NCI-H146 treated with DMSO at 0.1 percent for 48 hours (cell line): ENCODE measurements around the gene PADI6.

ENCODE experiments used
- DNase-seq: peaks from one replicate; lab custom pipeline; 2025; ENCODE audit not compliant: unreplicated experiment; lab: John Stamatoyannopoulos, UW

The PADI6 gene

DNA sequence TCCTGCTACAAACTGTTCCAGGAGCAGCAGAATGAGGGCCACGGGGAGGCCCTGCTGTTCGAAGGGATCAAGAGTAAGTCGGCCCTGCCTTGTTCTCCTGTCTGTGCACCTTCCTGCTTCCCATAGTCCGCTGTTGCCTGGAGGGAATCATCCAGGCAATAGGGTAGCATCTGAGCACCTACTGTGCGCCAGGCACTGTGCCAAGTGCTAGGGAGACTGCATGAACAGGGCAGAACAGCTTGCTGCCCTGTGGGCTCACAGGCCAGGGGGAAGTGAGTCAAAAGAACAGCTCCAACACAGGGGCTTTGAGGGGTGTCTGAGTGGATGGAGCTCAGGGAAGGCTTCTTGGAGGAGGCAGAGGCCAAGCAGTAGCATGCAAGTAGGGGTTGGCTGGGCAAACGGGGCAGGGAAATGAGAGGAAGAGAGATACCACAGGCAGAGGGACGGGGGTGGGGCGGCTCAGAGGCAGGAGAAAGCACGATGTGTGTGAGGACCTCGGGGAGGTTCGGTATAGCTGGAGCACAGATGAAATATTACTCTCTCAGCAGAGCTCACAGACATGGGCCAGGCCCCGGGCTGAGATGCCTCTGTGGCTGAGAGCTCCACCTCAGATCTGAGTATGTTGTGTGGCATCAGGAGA is 15.5 kb upstream of the PADI6 start:
- DNase-seq, result no peak

- DNase-seq, result no peak
Measured at GRCh38 chr1:17358557-17358956, 13.4 kb upstream of the PADI6 start.

- DNase-seq, result no peak
Measured at GRCh38 chr1:17359031-17359430, 13.0 kb upstream of the PADI6 start.

DNA sequence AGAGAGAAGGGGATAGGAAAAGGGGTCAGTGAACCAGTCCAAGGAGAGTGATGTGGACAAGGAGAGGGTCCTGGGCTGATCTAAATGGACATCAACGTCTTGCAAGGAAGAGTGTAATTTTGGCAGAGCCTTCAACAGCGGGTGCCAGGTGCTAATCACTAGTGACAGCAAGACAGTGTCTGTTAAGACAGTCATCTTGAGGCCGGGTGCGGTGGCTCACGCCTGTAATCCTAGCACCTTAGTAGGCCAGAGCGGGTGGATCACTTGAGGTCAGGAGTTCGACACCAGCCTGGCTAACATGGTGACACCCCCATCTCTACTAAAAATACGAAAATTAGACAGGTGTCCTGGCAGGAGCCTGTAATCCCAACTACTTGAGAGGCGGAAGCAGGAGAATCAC is 12.2 kb upstream of the PADI6 start:
- DNase-seq, result no peak

GRCh38 chr1:17360272-17360956 is 11.6 kb upstream of the PADI6 start:
- DNase-seq, result no peak

- DNase-seq, result no peak
Measured at GRCh38 chr1:17361687-17362086, 10.3 kb upstream of the PADI6 start.

DNA sequence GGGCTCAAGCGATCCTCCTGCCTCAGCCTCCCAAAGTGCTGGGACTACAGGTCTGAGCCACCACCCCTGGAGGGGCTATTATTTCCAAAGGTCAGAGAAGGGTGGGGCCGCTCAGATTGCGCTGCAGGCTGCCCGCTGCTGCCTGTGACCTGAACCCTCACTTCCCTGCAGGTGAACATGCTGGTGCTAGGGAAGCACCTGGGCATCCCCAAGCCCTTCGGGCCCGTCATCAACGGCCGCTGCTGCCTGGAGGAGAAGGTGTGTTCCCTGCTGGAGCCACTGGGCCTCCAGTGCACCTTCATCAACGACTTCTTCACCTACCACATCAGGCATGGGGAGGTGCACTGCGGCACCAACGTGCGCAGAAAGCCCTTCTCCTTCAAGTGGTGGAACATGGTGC is 8.6 kb upstream of the PADI6 start:
- no peak for DNase-seq

GRCh38 chr1:17363771-17364170 is 8.2 kb upstream of the PADI6 start:
- no peak for DNase-seq

GRCh38 chr1:17365293-17365692 is 6.7 kb upstream of the PADI6 start:
- no peak for DNase-seq

DNA sequence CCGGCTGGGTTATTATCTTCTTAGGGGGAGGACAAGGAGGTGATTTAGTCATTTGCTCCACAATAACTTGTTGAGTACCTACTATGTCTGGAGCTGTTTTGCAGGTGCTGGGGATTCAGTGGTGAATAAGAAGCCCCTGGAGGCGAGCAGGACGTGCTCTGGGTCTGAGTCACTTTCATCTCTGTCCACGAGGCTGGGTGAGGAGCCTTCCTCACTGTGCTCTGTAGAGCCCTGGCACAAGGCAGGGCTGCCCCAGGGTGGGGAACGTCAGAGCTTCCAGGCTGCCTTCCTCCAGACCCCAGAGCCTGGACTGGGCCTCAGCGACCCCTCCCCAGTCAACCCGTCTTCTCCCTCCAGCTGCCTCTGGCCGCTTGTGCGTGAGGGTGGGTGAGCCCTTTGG is 2.5 kb upstream of the PADI6 start:
- no peak for DNase-seq

DNA sequence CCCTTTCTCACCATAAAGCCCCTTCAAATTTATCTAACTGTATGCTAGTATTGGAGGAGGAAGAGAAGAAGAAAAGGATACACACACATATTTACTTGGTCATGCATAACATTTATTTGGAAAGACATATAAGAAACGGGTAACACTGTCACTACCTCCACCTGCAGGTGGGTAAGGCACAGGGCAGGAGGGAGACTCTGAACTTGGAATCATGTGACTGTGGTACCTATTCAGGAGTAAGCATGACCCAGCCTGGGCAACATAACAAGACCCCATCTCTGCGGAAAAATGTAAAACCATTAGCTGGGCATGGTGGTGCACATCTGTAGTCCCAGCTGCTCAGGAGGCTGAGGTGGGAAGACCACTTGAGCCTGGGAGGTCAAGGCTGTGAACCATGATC is 1.4 kb upstream of the PADI6 start:
- no peak for DNase-seq

DNA sequence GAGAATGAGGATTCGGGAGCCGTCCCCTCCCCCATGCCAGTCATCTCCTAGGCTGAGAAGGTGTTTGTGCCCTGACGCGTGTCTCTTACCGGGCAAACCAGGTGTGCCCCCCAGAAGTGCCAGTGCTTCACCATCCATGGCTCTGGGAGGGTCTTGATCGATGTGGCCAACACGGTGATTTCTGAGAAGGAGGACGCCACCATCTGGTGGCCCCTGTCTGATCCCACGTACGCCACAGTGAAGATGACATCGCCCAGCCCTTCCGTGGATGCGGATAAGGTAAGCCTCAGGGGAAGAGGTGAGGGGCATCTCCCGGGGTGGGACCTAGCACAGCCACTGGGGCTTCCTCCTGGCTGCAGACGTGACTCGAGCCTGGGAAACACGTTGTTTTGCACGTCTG is 959 bp downstream of the PADI6 start:
- DNase-seq, result no peak

GRCh38 chr1:17375651-17376050 is 3.7 kb downstream of the PADI6 start:
- DNase-seq, result no peak

DNA sequence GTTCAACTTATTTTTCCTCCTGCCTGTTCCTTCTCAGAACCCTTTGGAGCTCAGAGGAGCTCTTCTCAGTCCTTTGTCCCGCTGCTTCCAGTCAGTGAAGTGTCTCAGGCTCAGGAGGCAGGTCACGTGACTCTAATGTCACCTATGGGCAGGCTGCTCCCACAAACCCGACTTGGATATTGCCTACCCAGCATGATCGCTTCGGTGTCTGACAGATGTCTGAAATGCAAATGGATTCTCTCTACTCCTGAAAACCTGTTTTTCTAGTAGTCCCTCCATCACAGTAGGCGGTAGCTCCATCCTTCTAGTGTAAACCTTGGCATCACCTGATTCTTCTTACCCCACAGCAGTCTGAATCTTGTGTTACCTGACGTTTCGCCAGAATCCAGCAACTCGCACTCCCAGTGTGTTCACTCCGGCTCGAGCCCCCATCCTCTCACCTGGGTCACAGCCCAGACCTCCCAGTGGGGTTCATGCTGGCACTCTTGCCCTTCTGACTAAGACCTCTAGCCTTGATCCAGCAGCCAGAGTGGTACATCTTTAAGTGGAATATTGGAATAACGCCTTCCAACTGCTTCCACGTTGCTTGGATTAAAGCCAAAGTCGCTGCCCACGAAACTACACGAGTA is 5.4 kb downstream of the PADI6 start:
- DNase-seq, result peak; percentile 1

- no peak for DNase-seq
Measured at GRCh38 chr1:17381161-17381560, 9.2 kb downstream of the PADI6 start.

GRCh38 chr1:17392199-17392740 is 20.3 kb downstream of the PADI6 start:
- DNase-seq, result no peak

- no peak for DNase-seq
Measured at GRCh38 chr1:17393230-17393629, 21.2 kb downstream of the PADI6 start.

DNA sequence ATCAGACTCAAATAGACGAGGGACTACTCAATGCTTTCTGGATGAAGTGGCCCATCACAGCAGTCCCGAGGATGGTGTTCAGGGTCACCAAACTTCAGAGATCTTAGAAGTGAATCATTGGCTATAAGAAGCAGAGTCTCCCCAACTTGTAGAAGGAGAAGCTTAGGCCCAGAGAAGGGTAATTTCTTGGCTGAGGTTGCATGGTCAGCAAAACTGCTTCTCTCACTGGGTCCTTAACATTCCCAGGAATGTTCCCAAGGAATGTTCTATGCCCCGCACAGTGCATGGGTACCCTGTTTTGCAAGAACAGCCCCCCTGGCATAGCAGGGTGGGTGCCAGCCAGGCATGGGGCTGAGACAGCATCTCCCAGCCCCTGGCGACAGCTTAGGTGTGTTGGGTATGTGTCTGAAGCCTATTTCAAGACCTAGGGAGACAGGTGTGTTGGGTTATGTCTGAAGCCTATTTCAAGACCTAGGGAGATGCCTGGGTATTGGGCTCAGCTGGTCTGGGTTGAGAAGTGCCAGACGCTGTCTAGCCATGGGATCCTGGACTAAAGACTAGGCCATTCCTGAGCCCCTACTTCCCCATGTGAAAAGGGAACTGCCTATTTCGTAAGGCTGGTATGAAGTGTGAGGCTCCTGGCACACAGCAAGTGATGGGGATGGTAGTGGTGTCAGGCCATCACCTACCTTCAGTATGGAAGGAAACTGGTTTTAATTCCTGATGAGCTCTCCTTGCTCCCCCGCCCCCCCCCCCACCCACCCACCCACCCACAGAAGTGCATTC is 26.1 kb downstream of the PADI6 start:
- DNase-seq, result no peak

- DNase-seq, result no peak
Measured at GRCh38 chr1:17400725-17401341, 28.8 kb downstream of the PADI6 start.

- DNase-seq, result no peak
Measured at GRCh38 chr1:17401841-17402240, 29.8 kb downstream of the PADI6 start.

DNA sequence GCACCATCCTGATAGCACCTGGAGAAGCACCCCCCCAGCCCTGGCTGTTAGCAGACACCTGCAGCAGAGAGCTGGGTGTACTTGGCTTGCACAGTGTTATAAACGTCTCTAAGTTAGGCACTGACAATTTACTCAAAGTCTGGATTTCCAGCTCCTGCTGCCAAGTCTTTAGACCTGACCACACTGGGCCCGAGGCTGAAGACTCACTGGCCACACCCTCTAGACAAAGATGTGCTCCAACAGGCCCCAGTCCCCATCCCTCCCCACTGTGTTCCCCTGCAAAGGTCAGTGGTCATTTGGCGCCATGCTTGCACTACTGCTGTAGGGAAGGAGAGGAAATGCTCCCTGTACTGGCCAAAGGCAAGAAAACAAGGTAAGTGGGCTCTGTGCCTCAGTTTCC is 31.1 kb downstream of the PADI6 start:
- DNase-seq, result no peak
